ENCODE results near the gene ZC3H18. TPM values are rescaled to one million over a fixed set of nuclear protein-coding genes. Genes with fewer than 3 reads are reported as not detected.

Gene ZC3H18
- total and polyA plus RNA-seq, 2 donors (not counting 1 experiment from before 2014, with no cell fraction given): 7.9 to 9.4 TPM

- Histone ChIP-seq H3K9me3 (ENCODE audit: control insufficient read depth, insufficient read depth, low read depth, low read length) (no peaks in the 10 kb centered on the region), H3K36me3 (ENCODE audit: control insufficient read depth, insufficient read depth, low read length) (peaks cover 12% of the 10 kb centered on the region), H3K4me2 (ENCODE audit: extremely low read depth, insufficient read depth, low read length) (no peak overlapping the region), H3K27ac (ENCODE audit: insufficient read depth, low read length) (no peak overlapping the region), H3K4me1 (ENCODE audit: control insufficient read depth, extremely low read depth, insufficient read depth, low read length) (peaks cover 4% of the 10 kb centered on the region), H4K20me1 (ENCODE audit: control insufficient read depth, extremely low read depth, insufficient read depth, low read length) (no peaks in the 10 kb centered on the region), H3K9ac (ENCODE audit: insufficient read depth, low read length) (no peak overlapping the region), H3K27me3 (ENCODE audit: control insufficient read depth, insufficient read depth, low read length) (no peaks in the 10 kb centered on the region), H2AFZ (ENCODE audit: low read length) (no peak overlapping the region), H3K79me2 (ENCODE audit: control insufficient read depth, insufficient read depth, low read length) (peaks cover 58% of the 10 kb centered on the region), H3K4me3 (replicated peaks in 1 of 4; ENCODE audit: control extremely low read depth in 1 of 4, insufficient read depth in 1 of 4, low read depth in 3 of 4, low read length in 4 of 4) (no peak overlapping the region)
- TF ChIP-seq CTCF (conservative IDR thresholded peaks at IDR 0.05 in 1 of 2, IDR thresholded peaks at IDR 0.05 in 1 of 2; ENCODE audit: low read depth in 1 of 2, low read length in 2 of 2) (no peak), EZH2 (IDR thresholded peaks at IDR 0.05; ENCODE audit: low read length, missing control alignments) (no peak)
- DNase-seq (ENCODE audit: low read depth in 2 of 2): no peak
Observed at GRCh38 chr16:88576307-88576706, 6.1 kb downstream of the ZC3H18 start.

- no peaks in the 10 kb centered on the region for H3K9me3 ChIP-seq (ENCODE audit: control insufficient read depth, insufficient read depth, low read depth, low read length)
Observed at GRCh38 chr16:88577166-88577565, 7.0 kb downstream of the ZC3H18 start.

GRCh38 chr16:88578446-88579313 lies 8.5 kb downstream of the ZC3H18 start:
- TF ChIP-seq CTCF (conservative IDR thresholded peaks at IDR 0.05 in 1 of 2, IDR thresholded peaks at IDR 0.05 in 1 of 2; ENCODE audit: low read depth in 1 of 2, low read length in 2 of 2) (no peak), EZH2 (IDR thresholded peaks at IDR 0.05; ENCODE audit: low read length, missing control alignments) (no peak)
- no peak overlapping the region for H3K9ac ChIP-seq (ENCODE audit: insufficient read depth, low read length)
- no peak overlapping the region for H3K4me3 ChIP-seq (replicated peaks in 1 of 4; ENCODE audit: control extremely low read depth in 1 of 4, insufficient read depth in 1 of 4, low read depth in 3 of 4, low read length in 4 of 4)
- H3K79me2 ChIP-seq (ENCODE audit: control insufficient read depth, insufficient read depth, low read length): peaks cover 56% of the 10 kb centered on the region
- H4K20me1 ChIP-seq (ENCODE audit: control insufficient read depth, extremely low read depth, insufficient read depth, low read length): no peaks in the 10 kb centered on the region
- DNase-seq (ENCODE audit: low read depth in 2 of 2): no peak
- H3K4me1 ChIP-seq (ENCODE audit: control insufficient read depth, extremely low read depth, insufficient read depth, low read length): no peaks in the 10 kb centered on the region
- H3K36me3 ChIP-seq (ENCODE audit: control insufficient read depth, insufficient read depth, low read length): peaks cover 16% of the 10 kb centered on the region
- H3K4me2 ChIP-seq (ENCODE audit: extremely low read depth, insufficient read depth, low read length): no peak overlapping the region
- H2AFZ ChIP-seq (ENCODE audit: low read length): no peak overlapping the region
- H3K9me3 ChIP-seq (ENCODE audit: control insufficient read depth, insufficient read depth, low read depth, low read length): no peaks in the 10 kb centered on the region
- no peaks in the 10 kb centered on the region for H3K27me3 ChIP-seq (ENCODE audit: control insufficient read depth, insufficient read depth, low read length)
- H3K27ac ChIP-seq (ENCODE audit: insufficient read depth, low read length): no peak overlapping the region

More at GRCh38 chr16:88577166-88577565, 7.0 kb downstream of the ZC3H18 start:
- H4K20me1 ChIP-seq (ENCODE audit: control insufficient read depth, extremely low read depth, insufficient read depth, low read length): no peaks in the 10 kb centered on the region
- no peak overlapping the region for H3K9ac ChIP-seq (ENCODE audit: insufficient read depth, low read length)
- H3K4me2 ChIP-seq (ENCODE audit: extremely low read depth, insufficient read depth, low read length): no peak overlapping the region
- no peak for DNase-seq (ENCODE audit: low read depth in 2 of 2)
- H3K4me3 ChIP-seq (replicated peaks in 1 of 4; ENCODE audit: control extremely low read depth in 1 of 4, insufficient read depth in 1 of 4, low read depth in 3 of 4, low read length in 4 of 4): no peak overlapping the region
- peaks cover 54% of the 10 kb centered on the region for H3K79me2 ChIP-seq (ENCODE audit: control insufficient read depth, insufficient read depth, low read length)
- H2AFZ ChIP-seq (ENCODE audit: low read length): no peak overlapping the region
- no peaks in the 10 kb centered on the region for H3K4me1 ChIP-seq (ENCODE audit: control insufficient read depth, extremely low read depth, insufficient read depth, low read length)
- no peak for TF ChIP-seq CTCF (conservative IDR thresholded peaks at IDR 0.05 in 1 of 2, IDR thresholded peaks at IDR 0.05 in 1 of 2; ENCODE audit: low read depth in 1 of 2, low read length in 2 of 2)
- H3K27me3 ChIP-seq (ENCODE audit: control insufficient read depth, insufficient read depth, low read length): no peaks in the 10 kb centered on the region
- H3K27ac ChIP-seq (ENCODE audit: insufficient read depth, low read length): no peak overlapping the region
- H3K36me3 ChIP-seq (ENCODE audit: control insufficient read depth, insufficient read depth, low read length): peaks cover 14% of the 10 kb centered on the region
